Breast epithelium (tissue), 4 donors: ENCODE results near the gene ADAMTSL2. TPM values are rescaled to one million over a fixed set of nuclear protein-coding genes. Genes with fewer than 3 reads are reported as not detected.

ENCODE experiments used
- DNase-seq, 2 donors: peaks; one replicate each; pipeline ENCODE4 v3.0.0-alpha.2; 2019; ENCODE audit warnings: low spot score in 2 of 2
- H3K27ac ChIP-seq, 2 donors: fragments of 200-600 bp; sonication (generic) in 1 of 2; one replicate each; pipeline ENCODE4 v1.5.1; 2016 to 2019; ENCODE audit warnings: mild to moderate bottlenecking in 1 of 2
- H3K27me3 ChIP-seq, 2 donors: fragments of 200-600 bp; sonication (generic) in 1 of 2; one replicate each; pipeline versions ENCODE4 v1.5.1 to v1.6.0; 2017 to 2019; ENCODE audit warnings: control low read depth in 1 of 2, mild to moderate bottlenecking in 1 of 2
- H3K36me3 ChIP-seq: fragments of 200-600 bp; one replicate; pipeline ENCODE4 v1.5.1; 2019
- H3K4me1 ChIP-seq, 2 donors: fragments of 200-600 bp; sonication (generic); one replicate each; pipeline ENCODE4 v1.5.1; 2016 to 2019; ENCODE audit warnings: control low read depth in 1 of 2
- H3K4me3 ChIP-seq, 3 donors: fragments of 200-600 bp; sonication (generic); 1 replicate in 2 of 3; 2 replicates in 1 of 3; pipeline ENCODE4 v1.5.1; 2016 to 2019; ENCODE audit warnings: mild to moderate bottlenecking in 3 of 3, moderate library complexity in 2 of 3
- H3K9me3 ChIP-seq, 2 donors: fragments of 200-600 bp; sonication (generic) in 1 of 2; one replicate each; pipeline ENCODE4 v1.5.1; 2016 to 2019; ENCODE audit warnings: control low read depth in 1 of 2
- CTCF ChIP-seq, 3 donors: fragments of 450-650 bp; IDR thresholded peaks; one replicate each; pipeline ENCODE4 v1.5.1; 2016 to 2017; ENCODE audit warnings: antibody characterized with exemption in 3 of 3, mild to moderate bottlenecking in 3 of 3, moderate library complexity in 3 of 3
- POLR2A ChIP-seq: fragments of 450-650 bp; IDR thresholded peaks from one replicate; pipeline ENCODE4 v1.6.1; 2016; ENCODE audit warnings: antibody characterized with exemption, mild to moderate bottlenecking, moderate library complexity
- POLR2AphosphoS5 ChIP-seq, 3 donors: sonication (generic); formaldehyde crosslinking; IDR thresholded peaks; one replicate each; pipeline ENCODE4 v1.6.1; 2017; ENCODE audit warnings: antibody characterized with exemption in 3 of 3
- intact Hi-C: fragments of 100-400 bp; cut with DNase I; formaldehyde crosslinking; loops from one replicate; pipeline ENCODE4 v1.15.1; 2023; ENCODE audit warnings: low total_unique reads
- total RNA-seq, 3 donors: library from RNA; depleted of rRNA; stranded (reverse); fragments of >200 nt; gene quantifications; one replicate each; pipeline ENCODE4 v1.1.0, GENCODE V29; 2016

The ADAMTSL2 gene
- total RNA-seq, 3 donors from 2014 or later: 0.33 to 0.80 (median 0.44) TPM

GRCh38 chr9:133526721-133527321, 7.7 kb upstream of the ADAMTSL2 start:
- Histone ChIP-seq H3K4me3 (peak overlapping the region in 1 of 3 donors; percentile 36), H3K27ac (no peak overlapping the region), H3K27me3 (peaks cover 0 to 42% of the 10 kb centered on the region in 2 donors), H3K36me3 (no peaks in the 10 kb centered on the region), H3K4me1 (peaks cover 0 to 5% of the 10 kb centered on the region in 2 donors), H3K9me3 (no peaks in the 10 kb centered on the region)
- intact Hi-C loops: no loop called here
- DNase-seq: no peak
- TF ChIP-seq POLR2A (no peak), POLR2AphosphoS5 (IDR thresholded peaks at IDR 0.05) (no peak), CTCF (IDR thresholded peaks at IDR 0.05) (no peak)

GRCh38 chr9:133527444-133527920, 7.0 kb upstream of the ADAMTSL2 start:
- TF ChIP-seq POLR2A: no peak
- TF ChIP-seq CTCF (IDR thresholded peaks at IDR 0.05): no peak
- TF ChIP-seq POLR2AphosphoS5 (IDR thresholded peaks at IDR 0.05): no peak

GRCh38 chr9:133528001-133528875, 6.3 kb upstream of the ADAMTSL2 start:
- peak overlapping the region in 1 of 3 donors; percentile 36 for H3K4me3 ChIP-seq
- no peak overlapping the region for H3K27ac ChIP-seq
- intact Hi-C loops: no loop called here
- peaks cover 0 to 5% of the 10 kb centered on the region in 2 donors for H3K4me1 ChIP-seq
- no peaks in the 10 kb centered on the region for H3K9me3 ChIP-seq
- no peaks in the 10 kb centered on the region for H3K36me3 ChIP-seq
- H3K27me3 ChIP-seq: peaks cover 0 to 42% of the 10 kb centered on the region in 2 donors
- no peak for DNase-seq
- TF ChIP-seq POLR2AphosphoS5 (IDR thresholded peaks at IDR 0.05) (no peak), CTCF (IDR thresholded peaks at IDR 0.05) (no peak), POLR2A (no peak)

More at GRCh38 chr9:133527444-133527920, 7.0 kb upstream of the ADAMTSL2 start:
- H3K36me3 ChIP-seq: no peaks in the 10 kb centered on the region
- peak overlapping the region in 1 of 3 donors; percentile 36 for H3K4me3 ChIP-seq
- intact Hi-C loops: no loop called here
- no peak for DNase-seq
- no peak overlapping the region for H3K27ac ChIP-seq
- peaks cover 0 to 5% of the 10 kb centered on the region in 2 donors for H3K4me1 ChIP-seq
- no peaks in the 10 kb centered on the region for H3K9me3 ChIP-seq
- peaks cover 0 to 42% of the 10 kb centered on the region in 2 donors for H3K27me3 ChIP-seq

- TF ChIP-seq POLR2A (no peak), POLR2AphosphoS5 (IDR thresholded peaks at IDR 0.05) (no peak), CTCF (IDR thresholded peaks at IDR 0.05) (no peak)
- intact Hi-C loops: no loop called here
- Histone ChIP-seq H3K4me3 (no peak overlapping the region), H3K9me3 (no peaks in the 10 kb centered on the region), H3K27me3 (peaks cover 0 to 44% of the 10 kb centered on the region in 2 donors), H3K4me1 (peaks cover 0 to 5% of the 10 kb centered on the region in 2 donors), H3K27ac (no peak overlapping the region), H3K36me3 (no peaks in the 10 kb centered on the region)
- DNase-seq: no peak
Observed at GRCh38 chr9:133528876-133529241, 5.6 kb upstream of the ADAMTSL2 start.

- Histone ChIP-seq H3K4me1 (peaks cover under 1 to 6% of the 10 kb centered on the region in 2 donors), H3K27me3 (peaks cover 0 to 49% of the 10 kb centered on the region in 2 donors), H3K4me3 (no peak overlapping the region), H3K27ac (no peak overlapping the region), H3K9me3 (no peaks in the 10 kb centered on the region), H3K36me3 (no peaks in the 10 kb centered on the region)
- intact Hi-C loops: no loop called here
- TF ChIP-seq POLR2A: no peak
- TF ChIP-seq CTCF (IDR thresholded peaks at IDR 0.05): no peak
- TF ChIP-seq POLR2AphosphoS5 (IDR thresholded peaks at IDR 0.05): no peak
- DNase-seq: no peak
Observed at GRCh38 chr9:133529457-133529856, 5.0 kb upstream of the ADAMTSL2 start.
